ENCODE results near the gene ARHGEF40. TPM values are rescaled to one million over a fixed set of nuclear protein-coding genes. Genes with fewer than 3 reads are reported as not detected.

ARHGEF40 gene
- total RNA-seq, 1 experiment from 2014 or later: 42.2 TPM

- peak; percentile 56 to 66 for DNase-seq (ENCODE audit: low read depth in 1 of 2, low spot score in 2 of 2)
- Histone ChIP-seq H3K9me3 (replicated peaks) (no peaks in the 10 kb centered on the region), H3K27ac (no peak overlapping the region), H3K4me3 (no peak overlapping the region), H3K4me1 (replicated peaks) (peaks cover 23% of the 10 kb centered on the region), H3K27me3 (replicated peaks) (no peaks in the 10 kb centered on the region), H3K36me3 (no peaks in the 10 kb centered on the region)
Observed at GRCh38 chr14:21106498-21107282, 36.6 kb downstream of the ARHGEF40 start.

- no peaks in the 10 kb centered on the region for H3K27me3 ChIP-seq (replicated peaks)
- peaks cover 23% of the 10 kb centered on the region for H3K4me1 ChIP-seq (replicated peaks)
- H3K4me3 ChIP-seq: no peak overlapping the region
- no peaks in the 10 kb centered on the region for H3K36me3 ChIP-seq
- no peak overlapping the region for H3K27ac ChIP-seq
- DNase-seq (ENCODE audit: low read depth in 1 of 2, low spot score in 2 of 2): no peak
- no peaks in the 10 kb centered on the region for H3K9me3 ChIP-seq (replicated peaks)
Observed at GRCh38 chr14:21107283-21107800, 37.2 kb downstream of the ARHGEF40 start.

GRCh38 chr14:21108791-21109190 is 38.7 kb downstream of the ARHGEF40 start:
- Histone ChIP-seq H3K4me1 (replicated peaks) (peaks cover 14% of the 10 kb centered on the region), H3K27ac (no peak overlapping the region), H3K36me3 (no peaks in the 10 kb centered on the region), H3K27me3 (replicated peaks) (no peaks in the 10 kb centered on the region), H3K4me3 (no peak overlapping the region), H3K9me3 (replicated peaks) (no peaks in the 10 kb centered on the region)
- no peak for DNase-seq (ENCODE audit: low read depth in 1 of 2, low spot score in 2 of 2)

- Histone ChIP-seq H3K4me1 (replicated peaks) (peaks cover 10% of the 10 kb centered on the region), H3K9me3 (replicated peaks) (no peaks in the 10 kb centered on the region), H3K27me3 (replicated peaks) (no peaks in the 10 kb centered on the region), H3K4me3 (no peak overlapping the region), H3K36me3 (no peaks in the 10 kb centered on the region), H3K27ac (no peak overlapping the region)
- DNase-seq (ENCODE audit: low read depth in 1 of 2, low spot score in 2 of 2): no peak
Observed at GRCh38 chr14:21109377-21110138, 39.5 kb downstream of the ARHGEF40 start.

GRCh38 chr14:21112255-21112654 is 42.2 kb downstream of the ARHGEF40 start:
- H3K4me3 ChIP-seq: no peak overlapping the region
- no peak for DNase-seq (ENCODE audit: low read depth in 1 of 2, low spot score in 2 of 2)
- H3K27me3 ChIP-seq (replicated peaks): no peaks in the 10 kb centered on the region
- no peaks in the 10 kb centered on the region for H3K4me1 ChIP-seq (replicated peaks)
- no peaks in the 10 kb centered on the region for H3K36me3 ChIP-seq
- H3K27ac ChIP-seq: no peak overlapping the region
- H3K9me3 ChIP-seq (replicated peaks): no peaks in the 10 kb centered on the region

GRCh38 chr14:21113369-21113768 is 43.3 kb downstream of the ARHGEF40 start:
- Histone ChIP-seq H3K4me3 (no peak overlapping the region), H3K9me3 (replicated peaks) (no peaks in the 10 kb centered on the region), H3K27me3 (replicated peaks) (no peaks in the 10 kb centered on the region), H3K36me3 (no peaks in the 10 kb centered on the region), H3K4me1 (replicated peaks) (no peaks in the 10 kb centered on the region), H3K27ac (no peak overlapping the region)
- no peak for DNase-seq (ENCODE audit: low read depth in 1 of 2, low spot score in 2 of 2)

GRCh38 chr14:21118933-21119332 is 48.8 kb downstream of the ARHGEF40 start:
- DNase-seq (ENCODE audit: low read depth in 1 of 2, low spot score in 2 of 2): no peak
- no peaks in the 10 kb centered on the region for H3K4me1 ChIP-seq (replicated peaks)
- H3K27ac ChIP-seq: no peak overlapping the region
- no peak overlapping the region for H3K4me3 ChIP-seq
- H3K9me3 ChIP-seq (replicated peaks): no peaks in the 10 kb centered on the region
- H3K27me3 ChIP-seq (replicated peaks): no peaks in the 10 kb centered on the region
- no peaks in the 10 kb centered on the region for H3K36me3 ChIP-seq

GRCh38 chr14:21120686-21121085 is 50.6 kb downstream of the ARHGEF40 start:
- Histone ChIP-seq H3K36me3 (no peaks in the 10 kb centered on the region), H3K9me3 (replicated peaks) (no peaks in the 10 kb centered on the region), H3K4me3 (no peak overlapping the region), H3K4me1 (replicated peaks) (no peaks in the 10 kb centered on the region), H3K27ac (no peak overlapping the region), H3K27me3 (replicated peaks) (no peaks in the 10 kb centered on the region)
- DNase-seq (ENCODE audit: low read depth in 1 of 2, low spot score in 2 of 2): no peak

GRCh38 chr14:21121122-21121521 is 51.0 kb downstream of the ARHGEF40 start:
- H3K9me3 ChIP-seq (replicated peaks): no peaks in the 10 kb centered on the region
- no peak overlapping the region for H3K27ac ChIP-seq
- H3K36me3 ChIP-seq: no peaks in the 10 kb centered on the region
- DNase-seq (ENCODE audit: low read depth in 1 of 2, low spot score in 2 of 2): no peak
- no peak overlapping the region for H3K4me3 ChIP-seq
- H3K27me3 ChIP-seq (replicated peaks): no peaks in the 10 kb centered on the region
- H3K4me1 ChIP-seq (replicated peaks): no peaks in the 10 kb centered on the region

- H3K36me3 ChIP-seq: no peaks in the 10 kb centered on the region
- H3K27ac ChIP-seq: no peak overlapping the region
- H3K27me3 ChIP-seq (replicated peaks): no peaks in the 10 kb centered on the region
- DNase-seq (ENCODE audit: low read depth in 1 of 2, low spot score in 2 of 2): no peak
- no peaks in the 10 kb centered on the region for H3K9me3 ChIP-seq (replicated peaks)
- H3K4me3 ChIP-seq: no peak overlapping the region
- no peaks in the 10 kb centered on the region for H3K4me1 ChIP-seq (replicated peaks)
Observed at GRCh38 chr14:21123429-21123828, 53.3 kb downstream of the ARHGEF40 start.

GRCh38 chr14:21133901-21134300 is 63.8 kb downstream of the ARHGEF40 start:
- Histone ChIP-seq H3K4me3 (no peak overlapping the region), H3K9me3 (replicated peaks) (no peaks in the 10 kb centered on the region), H3K27ac (no peak overlapping the region), H3K4me1 (replicated peaks) (no peaks in the 10 kb centered on the region), H3K27me3 (replicated peaks) (peaks cover 5% of the 10 kb centered on the region; the same call in 1 of the 2 replicates), H3K36me3 (no peaks in the 10 kb centered on the region)
- no peak for DNase-seq (ENCODE audit: low read depth in 1 of 2, low spot score in 2 of 2)

GRCh38 chr14:21136024-21136423 is 65.9 kb downstream of the ARHGEF40 start:
- Histone ChIP-seq H3K4me1 (replicated peaks) (no peaks in the 10 kb centered on the region), H3K27me3 (replicated peaks) (no peaks in the 10 kb centered on the region), H3K9me3 (replicated peaks) (no peaks in the 10 kb centered on the region), H3K4me3 (no peak overlapping the region), H3K27ac (no peak overlapping the region), H3K36me3 (no peaks in the 10 kb centered on the region)
- DNase-seq (ENCODE audit: low read depth in 1 of 2, low spot score in 2 of 2): no peak
